GM12878 (cell line): ENCODE measurements around the gene PTPRC.

Experiments
- ATF3 ChIP-seq: IDR thresholded peaks from 2 replicates; pipeline ENCODE4 v1.6.1; 2011; ENCODE audit warnings: low read depth, mild to moderate bottlenecking, low read length, moderate library complexity, borderline replicate concordance; ENCODE audit errors: extremely low read depth
- BHLHE40 ChIP-seq, 2 experiments: fragments of 450-650 bp in 1 of 2; IDR thresholded peaks; 2 replicates each; pipeline ENCODE4 v1.6.1; 2011 to 2017; ENCODE audit warnings: low read depth in 2 of 2, borderline replicate concordance in 1 of 2, improper control_type of control experiment in 1 of 2, low read length in 1 of 2, mild to moderate bottlenecking in 1 of 2
- BRCA1 ChIP-seq: IDR thresholded peaks from 2 replicates; pipeline ENCODE4 v1.6.1; 2011; ENCODE audit warnings: low read depth, low read length, improper control_type of control experiment
- CHD4 ChIP-seq: fragments of 200-600 bp; sonication (generic); IDR thresholded peaks from 2 replicates; pipeline ENCODE4 v1.6.1; 2016; ENCODE audit warnings: mild to moderate bottlenecking
- FOXM1 ChIP-seq: IDR thresholded peaks from 2 replicates; pipeline ENCODE4 v1.6.1; 2012; ENCODE audit warnings: low read depth, mild to moderate bottlenecking, inconsistent platforms, low read length, moderate library complexity
- POLR2A ChIP-seq: IDR thresholded peaks from 2 replicates; pipeline ENCODE4 v1.6.1; 2011; ENCODE audit warnings: low read depth, mild to moderate bottlenecking, low read length
- RAD21 ChIP-seq: IDR thresholded peaks from 2 replicates; pipeline ENCODE4 v1.6.1; 2011; ENCODE audit warnings: mild to moderate bottlenecking, low read depth, low read length, moderate library complexity; ENCODE audit not compliant: insufficient read depth
- RAD51 ChIP-seq: fragments of 450-650 bp; IDR thresholded peaks from 2 replicates; pipeline ENCODE4 v1.6.1; 2016; ENCODE audit warnings: moderate library complexity, mild to moderate bottlenecking, inconsistent platforms
- USF2 ChIP-seq: IDR thresholded peaks from 2 replicates; pipeline ENCODE4 v1.6.1; 2011; ENCODE audit warnings: low read depth, low read length, improper control_type of control experiment, borderline replicate concordance
- ZBED1 ChIP-seq: IDR thresholded peaks from 2 replicates; pipeline ENCODE4 v1.6.1; 2016; ENCODE audit warnings: borderline replicate concordance
- ZZZ3 ChIP-seq: IDR thresholded peaks from 2 replicates; pipeline ENCODE4 v1.6.1; 2011; ENCODE audit warnings: low read depth; ENCODE audit not compliant: control insufficient read depth, insufficient read length
- TF ChIP-seq, protein P1 (sequence below): IDR thresholded peaks from 2 replicates; pipeline ENCODE4 v1.6.1; 2011; ENCODE audit warnings: borderline replicate concordance, low read depth, mild to moderate bottlenecking, moderate library complexity, mixed read lengths, low read length; ENCODE audit not compliant: insufficient read depth; ENCODE audit errors: extremely low read length
- TF ChIP-seq, protein P2 (sequence below): IDR thresholded peaks from 2 replicates; pipeline ENCODE4 v1.6.1; 2011; ENCODE audit warnings: mild to moderate bottlenecking, low read depth, low read length, moderate library complexity; ENCODE audit not compliant: insufficient replicate concordance
- TF ChIP-seq, protein P3 (sequence below), 3 experiments: IDR thresholded peaks in 2 of 3; conservative IDR thresholded peaks in 1 of 3; 2 replicates each; pipeline ENCODE4 v1.5.1; 2011; ENCODE audit warnings: low read depth in 3 of 3, low read length in 3 of 3, mild to moderate bottlenecking in 3 of 3, control low read depth in 2 of 3, moderate library complexity in 2 of 3, inconsistent platforms in 1 of 3, mixed read lengths in 1 of 3; ENCODE audit not compliant: control insufficient read depth in 2 of 3, insufficient read depth in 1 of 3; ENCODE audit errors: extremely low read depth in 1 of 3

DNA sequence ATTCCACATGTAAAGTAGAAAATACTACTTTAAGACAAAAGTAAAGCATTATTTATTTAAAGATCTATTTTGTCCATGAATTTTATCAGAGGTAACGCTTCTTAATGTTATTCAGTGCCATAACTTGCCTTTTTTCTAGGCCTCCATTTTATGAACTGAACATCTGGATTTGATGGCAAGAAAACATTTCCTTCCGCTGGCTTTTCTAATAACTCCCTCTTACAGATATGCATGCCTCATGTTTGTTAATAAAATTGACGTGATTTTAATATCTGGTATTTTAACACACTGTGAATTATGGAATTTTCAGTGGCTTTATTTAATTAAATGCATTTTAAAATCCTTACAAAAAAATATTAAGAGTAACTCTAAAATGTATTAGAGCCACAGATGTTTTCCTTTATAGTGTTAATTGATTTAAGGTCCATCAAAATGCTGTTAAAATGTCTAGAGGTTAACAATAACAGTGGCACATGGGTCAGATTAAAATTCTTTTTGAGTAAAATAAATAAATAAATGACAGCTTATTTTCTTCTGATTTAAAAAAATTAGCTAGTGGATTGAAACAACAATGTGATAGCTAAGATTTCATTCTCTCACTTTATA is 15.1 kb downstream of the PTPRC start:
- TF ChIP-seq BRCA1 (no peak), FOXM1 (no peak), ZZZ3 (no peak), BHLHE40 (IDR thresholded peaks at IDR 0.05; ENCODE audit: borderline replicate concordance in 1 of 2, low read depth in 2 of 2, low read length in 1 of 2) (no peak), USF2 (no peak), RAD21 (no peak), POLR2A (no peak), CHD4 (no peak), ATF3 (no peak), RAD51 (no peak), ZBED1 (no peak)
- TF ChIP-seq, protein P1, sequence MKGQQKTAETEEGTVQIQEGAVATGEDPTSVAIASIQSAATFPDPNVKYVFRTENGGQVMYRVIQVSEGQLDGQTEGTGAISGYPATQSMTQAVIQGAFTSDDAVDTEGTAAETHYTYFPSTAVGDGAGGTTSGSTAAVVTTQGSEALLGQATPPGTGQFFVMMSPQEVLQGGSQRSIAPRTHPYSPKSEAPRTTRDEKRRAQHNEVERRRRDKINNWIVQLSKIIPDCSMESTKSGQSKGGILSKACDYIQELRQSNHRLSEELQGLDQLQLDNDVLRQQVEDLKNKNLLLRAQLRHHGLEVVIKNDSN: no peak
- TF ChIP-seq, protein P2, sequence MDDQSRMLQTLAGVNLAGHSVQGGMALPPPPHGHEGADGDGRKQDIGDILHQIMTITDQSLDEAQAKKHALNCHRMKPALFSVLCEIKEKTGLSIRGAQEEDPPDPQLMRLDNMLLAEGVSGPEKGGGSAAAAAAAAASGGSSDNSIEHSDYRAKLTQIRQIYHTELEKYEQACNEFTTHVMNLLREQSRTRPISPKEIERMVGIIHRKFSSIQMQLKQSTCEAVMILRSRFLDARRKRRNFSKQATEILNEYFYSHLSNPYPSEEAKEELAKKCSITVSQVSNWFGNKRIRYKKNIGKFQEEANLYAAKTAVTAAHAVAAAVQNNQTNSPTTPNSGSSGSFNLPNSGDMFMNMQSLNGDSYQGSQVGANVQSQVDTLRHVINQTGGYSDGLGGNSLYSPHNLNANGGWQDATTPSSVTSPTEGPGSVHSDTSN: no peak
- TF ChIP-seq, protein P3, sequence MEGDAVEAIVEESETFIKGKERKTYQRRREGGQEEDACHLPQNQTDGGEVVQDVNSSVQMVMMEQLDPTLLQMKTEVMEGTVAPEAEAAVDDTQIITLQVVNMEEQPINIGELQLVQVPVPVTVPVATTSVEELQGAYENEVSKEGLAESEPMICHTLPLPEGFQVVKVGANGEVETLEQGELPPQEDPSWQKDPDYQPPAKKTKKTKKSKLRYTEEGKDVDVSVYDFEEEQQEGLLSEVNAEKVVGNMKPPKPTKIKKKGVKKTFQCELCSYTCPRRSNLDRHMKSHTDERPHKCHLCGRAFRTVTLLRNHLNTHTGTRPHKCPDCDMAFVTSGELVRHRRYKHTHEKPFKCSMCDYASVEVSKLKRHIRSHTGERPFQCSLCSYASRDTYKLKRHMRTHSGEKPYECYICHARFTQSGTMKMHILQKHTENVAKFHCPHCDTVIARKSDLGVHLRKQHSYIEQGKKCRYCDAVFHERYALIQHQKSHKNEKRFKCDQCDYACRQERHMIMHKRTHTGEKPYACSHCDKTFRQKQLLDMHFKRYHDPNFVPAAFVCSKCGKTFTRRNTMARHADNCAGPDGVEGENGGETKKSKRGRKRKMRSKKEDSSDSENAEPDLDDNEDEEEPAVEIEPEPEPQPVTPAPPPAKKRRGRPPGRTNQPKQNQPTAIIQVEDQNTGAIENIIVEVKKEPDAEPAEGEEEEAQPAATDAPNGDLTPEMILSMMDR (IDR thresholded peaks at IDR 0.05 in 2 of 3, conservative IDR thresholded peaks at IDR 0.05 in 1 of 3; ENCODE audit: control insufficient read depth in 2 of 3, extremely low read depth in 1 of 3, insufficient read depth in 1 of 3, low read depth in 3 of 3, low read length in 3 of 3): no peak
